Retinal pigment epithelial cell (primary cell): ENCODE results near the gene LHFPL6.
A peak's percentile ranks its signal among the peaks of the same experiment; 100 is the strongest.

Experiments
- DNase-seq: peaks from one replicate; pipeline ENCODE4 v3.0.0-alpha.2; 2010; ENCODE audit warnings: low read depth
- H3K4me3 ChIP-seq: 2 replicates; pipeline ENCODE4 v1.5.1; 2011; ENCODE audit warnings: mild to moderate bottlenecking, low read length, control low read depth, moderate library complexity
- TF ChIP-seq, protein P1 (sequence below): conservative IDR thresholded peaks from 2 replicates; pipeline ENCODE4 v1.5.1; 2011; ENCODE audit warnings: low read depth, low read length, control low read depth, inconsistent platforms

Gene LHFPL6

DNA sequence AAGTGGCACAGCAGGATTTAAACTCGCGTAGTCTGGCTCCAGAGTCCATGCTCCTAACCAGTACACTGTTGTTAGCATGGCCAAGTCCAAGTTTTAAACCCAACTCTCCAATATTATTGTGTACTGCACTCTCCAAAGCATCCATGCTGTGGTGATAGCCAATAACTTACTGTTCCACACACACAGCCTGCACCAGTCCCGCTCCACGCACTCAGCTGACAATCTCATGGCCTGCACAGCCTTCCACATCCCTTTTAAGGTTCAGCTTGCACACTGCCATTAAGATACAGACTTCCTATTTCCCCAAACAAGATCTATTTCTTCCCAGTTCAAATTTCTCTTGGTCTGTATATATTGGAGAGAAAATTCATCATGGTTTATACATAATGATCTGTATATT, 80.7 kb downstream of the LHFPL6 start:
- DNase-seq: no peak
- H3K4me3 ChIP-seq: no peak overlapping the region
- TF ChIP-seq, protein P1, sequence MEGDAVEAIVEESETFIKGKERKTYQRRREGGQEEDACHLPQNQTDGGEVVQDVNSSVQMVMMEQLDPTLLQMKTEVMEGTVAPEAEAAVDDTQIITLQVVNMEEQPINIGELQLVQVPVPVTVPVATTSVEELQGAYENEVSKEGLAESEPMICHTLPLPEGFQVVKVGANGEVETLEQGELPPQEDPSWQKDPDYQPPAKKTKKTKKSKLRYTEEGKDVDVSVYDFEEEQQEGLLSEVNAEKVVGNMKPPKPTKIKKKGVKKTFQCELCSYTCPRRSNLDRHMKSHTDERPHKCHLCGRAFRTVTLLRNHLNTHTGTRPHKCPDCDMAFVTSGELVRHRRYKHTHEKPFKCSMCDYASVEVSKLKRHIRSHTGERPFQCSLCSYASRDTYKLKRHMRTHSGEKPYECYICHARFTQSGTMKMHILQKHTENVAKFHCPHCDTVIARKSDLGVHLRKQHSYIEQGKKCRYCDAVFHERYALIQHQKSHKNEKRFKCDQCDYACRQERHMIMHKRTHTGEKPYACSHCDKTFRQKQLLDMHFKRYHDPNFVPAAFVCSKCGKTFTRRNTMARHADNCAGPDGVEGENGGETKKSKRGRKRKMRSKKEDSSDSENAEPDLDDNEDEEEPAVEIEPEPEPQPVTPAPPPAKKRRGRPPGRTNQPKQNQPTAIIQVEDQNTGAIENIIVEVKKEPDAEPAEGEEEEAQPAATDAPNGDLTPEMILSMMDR: no peak

GRCh38 chr13:39521701-39522100, 81.3 kb downstream of the LHFPL6 start:
- no peak for DNase-seq
- TF ChIP-seq, protein P1: no peak
- no peak overlapping the region for H3K4me3 ChIP-seq

GRCh38 chr13:39516096-39516495, 86.9 kb downstream of the LHFPL6 start:
- TF ChIP-seq, protein P1: no peak
- peak; percentile 72 for DNase-seq

GRCh38 chr13:39515224-39515714, 87.7 kb downstream of the LHFPL6 start:
- no peak overlapping the region for H3K4me3 ChIP-seq
- DNase-seq: no peak

More at GRCh38 chr13:39516096-39516495, 86.9 kb downstream of the LHFPL6 start:
- H3K4me3 ChIP-seq: peak overlapping the region; percentile 16

DNA sequence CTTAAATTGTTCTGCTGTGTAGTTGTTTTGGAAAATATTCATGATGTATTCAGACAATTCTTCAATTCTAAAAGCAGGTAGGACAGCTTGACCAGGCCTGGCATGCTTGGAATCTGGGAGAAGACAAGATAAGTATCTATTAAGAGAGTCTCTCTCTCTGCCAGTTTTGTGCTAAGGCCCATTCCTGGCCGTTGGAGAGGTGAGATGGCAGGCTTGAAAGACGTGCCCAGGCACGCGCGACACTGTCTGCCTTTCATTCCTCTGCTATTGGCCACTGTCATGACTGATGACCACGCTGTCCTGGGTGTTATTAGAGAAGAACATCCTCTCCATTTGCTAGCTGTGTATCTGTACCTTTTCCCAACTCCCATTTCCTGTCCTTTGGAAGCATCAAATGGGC, 90.3 kb downstream of the LHFPL6 start:
- no peak overlapping the region for H3K4me3 ChIP-seq
- no peak for DNase-seq
- TF ChIP-seq, protein P1: no peak

More at GRCh38 chr13:39515224-39515714, 87.7 kb downstream of the LHFPL6 start:
- TF ChIP-seq, protein P1: no peak

GRCh38 chr13:39510316-39510695, 92.7 kb downstream of the LHFPL6 start:
- TF ChIP-seq, protein P1: no peak
- no peak for DNase-seq

DNA sequence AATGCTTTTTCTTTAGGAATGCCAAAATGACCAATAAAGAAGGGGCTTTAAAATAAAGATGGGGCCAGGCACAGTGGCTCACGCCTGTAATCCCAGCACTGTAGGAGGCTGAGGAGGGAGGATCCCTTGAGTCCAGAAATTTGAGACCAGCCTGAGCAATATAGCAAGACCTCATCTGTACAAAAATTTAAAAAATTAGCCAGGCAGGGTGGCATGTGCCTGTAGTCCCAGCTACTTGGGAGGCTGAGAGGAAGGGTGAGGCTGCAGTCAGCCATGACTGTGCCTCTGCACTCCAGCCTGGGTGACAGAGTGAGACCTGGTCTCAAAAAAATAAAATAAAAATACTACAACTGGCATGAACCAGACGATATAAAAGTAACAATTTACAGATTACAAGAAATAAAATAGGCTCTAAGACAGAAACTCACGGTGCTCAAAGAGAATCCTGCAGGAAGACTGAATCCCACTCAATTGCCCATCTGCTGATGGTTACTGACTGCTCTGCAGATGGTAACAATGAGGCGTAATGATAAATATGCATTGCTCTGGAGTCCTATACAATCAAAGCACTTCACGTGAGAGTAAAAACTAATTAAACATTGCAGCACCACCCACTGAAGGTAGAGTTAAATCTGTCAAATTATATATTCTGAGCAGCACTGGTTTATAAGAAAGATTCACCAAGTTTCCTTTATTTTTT, 93.2 kb downstream of the LHFPL6 start:
- no peak overlapping the region for H3K4me3 ChIP-seq
- TF ChIP-seq, protein P1: no peak
- no peak for DNase-seq

More at GRCh38 chr13:39510316-39510695, 92.7 kb downstream of the LHFPL6 start:
- H3K4me3 ChIP-seq: no peak overlapping the region
